ENCODE measurements around the gene ZNF479.
"Not testable (repeated sequence)": the region's sequence is repeated elsewhere in the genome, so short reads cannot be mapped to it uniquely, and the experiment has no call there.

ZNF479 gene

GRCh38 chr7:57132336-57132735 lies at the start of gene ZNF479:
Gene ZNF479, minus strand, starts transcription at chr7:57132436. Its CDS starts 112 bp downstream, at chr7:57132324.
- not testable (repeated sequence) for DNase-seq (ENCODE audit: low read depth, low spot score)

GRCh38 chr7:57182031-57182430 lies 49.8 kb upstream of the ZNF479 start:
- DNase-seq (ENCODE audit: low read depth, low spot score), result no peak

- no peak for DNase-seq (ENCODE audit: low read depth, low spot score)
Observed at GRCh38 chr7:57181281-57181680, 49.0 kb upstream of the ZNF479 start.

- no peak for DNase-seq (ENCODE audit: low read depth, low spot score)
Observed at GRCh38 chr7:57179776-57180415, 47.7 kb upstream of the ZNF479 start.

GRCh38 chr7:57178768-57179139 lies 46.5 kb upstream of the ZNF479 start:
- DNase-seq (ENCODE audit: low read depth, low spot score), result no peak

GRCh38 chr7:57177856-57178767 lies 45.9 kb upstream of the ZNF479 start:
- DNase-seq (ENCODE audit: low read depth, low spot score), result no peak

GRCh38 chr7:57176928-57177635 lies 44.8 kb upstream of the ZNF479 start:
- DNase-seq (ENCODE audit: low read depth, low spot score), result no peak

- DNase-seq (ENCODE audit: low read depth, low spot score), result no peak
Observed at GRCh38 chr7:57165285-57165899, 33.2 kb upstream of the ZNF479 start.

GRCh38 chr7:57120123-57120784 lies 12.0 kb downstream of the ZNF479 start:
- not testable (repeated sequence) for DNase-seq (ENCODE audit: low read depth, low spot score)
